ENCODE data around the gene TRIO. TPM values are rescaled to one million over a fixed set of nuclear protein-coding genes. Genes with fewer than 3 reads are reported as not detected.

Gene TRIO
- total RNA-seq, 1 donor from 2014 or later = 163 TPM

- Mint-ChIP-seq H3K27ac (no peak overlapping the region), H3K9me3 (ENCODE audit: low read depth) (peaks cover 5% of the 10 kb centered on the region), H3K27me3 (no peaks in the 10 kb centered on the region), H3K4me1 (ENCODE audit: low read depth) (no peaks in the 10 kb centered on the region), H3K36me3 (ENCODE audit: insufficient read depth) (no peaks in the 10 kb centered on the region), H3K4me3 (ENCODE audit: low read depth) (no peak overlapping the region)
- no peak for TF ChIP-seq CTCF (IDR thresholded peaks at IDR 0.05; ENCODE audit: unreplicated experiment)
- no peak for DNase-seq (ENCODE audit: low spot score, unreplicated experiment)
Measured at GRCh38 chr5:14528115-14528514, 385.0 kb downstream of the TRIO start.

DNA sequence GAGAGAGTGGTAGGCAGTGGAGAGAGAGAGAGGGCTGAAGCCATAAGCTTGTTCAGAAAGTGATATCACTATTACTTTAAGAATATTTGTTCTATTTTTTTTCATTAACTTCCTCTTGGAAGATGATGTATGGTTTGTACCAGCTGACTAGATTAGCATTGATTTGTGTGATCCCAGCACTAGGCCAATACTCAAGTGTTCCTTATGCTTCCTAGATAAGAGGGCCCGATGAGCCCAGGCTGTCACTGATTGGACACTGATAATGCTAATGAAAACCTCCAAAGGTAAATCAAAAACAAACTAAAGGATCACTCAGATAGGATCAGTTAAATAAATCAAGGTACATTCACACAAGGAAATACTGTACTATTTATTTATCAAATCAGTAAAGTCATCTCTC, 385.8 kb downstream of the TRIO start:
- H3K4me3 Mint-ChIP-seq (ENCODE audit: low read depth) = no peak overlapping the region
- H3K27ac Mint-ChIP-seq = no peak overlapping the region
- no peak for TF ChIP-seq CTCF (IDR thresholded peaks at IDR 0.05; ENCODE audit: unreplicated experiment)
- no peaks in the 10 kb centered on the region for H3K4me1 Mint-ChIP-seq (ENCODE audit: low read depth)
- DNase-seq (ENCODE audit: low spot score, unreplicated experiment) = no peak
- H3K27me3 Mint-ChIP-seq = no peaks in the 10 kb centered on the region
- no peaks in the 10 kb centered on the region for H3K36me3 Mint-ChIP-seq (ENCODE audit: insufficient read depth)
- peaks cover 5% of the 10 kb centered on the region for H3K9me3 Mint-ChIP-seq (ENCODE audit: low read depth)

DNA sequence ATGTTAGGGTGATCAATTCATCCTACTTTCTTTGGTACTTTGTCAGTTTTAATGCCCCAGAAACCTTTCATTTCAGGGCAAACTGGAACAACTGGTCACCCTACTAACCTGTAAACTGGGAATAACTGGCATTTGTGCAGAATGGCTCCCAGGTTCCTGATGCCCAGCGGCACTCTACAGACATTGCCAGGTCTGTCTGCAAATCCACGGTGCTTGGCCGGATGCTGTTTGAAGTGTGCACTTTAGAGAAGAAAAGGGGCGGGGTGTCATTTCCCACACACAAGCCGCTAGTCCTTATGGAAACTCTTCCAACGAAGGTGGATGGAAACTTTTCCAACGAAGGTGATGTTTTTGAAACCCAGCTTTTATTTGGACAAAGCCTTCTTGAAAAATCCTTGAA, 388.5 kb downstream of the TRIO start:
- H3K36me3 Mint-ChIP-seq (ENCODE audit: insufficient read depth) = no peaks in the 10 kb centered on the region
- H3K27ac Mint-ChIP-seq = no peak overlapping the region
- no peak for TF ChIP-seq CTCF (IDR thresholded peaks at IDR 0.05; ENCODE audit: unreplicated experiment)
- H3K27me3 Mint-ChIP-seq = no peaks in the 10 kb centered on the region
- DNase-seq (ENCODE audit: low spot score, unreplicated experiment) = no peak
- no peak overlapping the region for H3K4me3 Mint-ChIP-seq (ENCODE audit: low read depth)
- H3K9me3 Mint-ChIP-seq (ENCODE audit: low read depth) = no peaks in the 10 kb centered on the region
- no peaks in the 10 kb centered on the region for H3K4me1 Mint-ChIP-seq (ENCODE audit: low read depth)

GRCh38 chr5:14532180-14532579, 389.0 kb downstream of the TRIO start:
- Mint-ChIP-seq H3K27ac (no peak overlapping the region), H3K36me3 (ENCODE audit: insufficient read depth) (no peaks in the 10 kb centered on the region), H3K4me1 (ENCODE audit: low read depth) (no peaks in the 10 kb centered on the region), H3K4me3 (ENCODE audit: low read depth) (no peak overlapping the region), H3K27me3 (no peaks in the 10 kb centered on the region), H3K9me3 (ENCODE audit: low read depth) (no peaks in the 10 kb centered on the region)
- no peak for DNase-seq (ENCODE audit: low spot score, unreplicated experiment)
- no peak for TF ChIP-seq CTCF (IDR thresholded peaks at IDR 0.05; ENCODE audit: unreplicated experiment)

- no peaks in the 10 kb centered on the region for H3K27me3 Mint-ChIP-seq
- H3K4me1 Mint-ChIP-seq (ENCODE audit: low read depth) = no peaks in the 10 kb centered on the region
- H3K27ac Mint-ChIP-seq = no peak overlapping the region
- no peak for DNase-seq (ENCODE audit: low spot score, unreplicated experiment)
- peaks cover 1% of the 10 kb centered on the region for H3K36me3 Mint-ChIP-seq (ENCODE audit: insufficient read depth)
- H3K4me3 Mint-ChIP-seq (ENCODE audit: low read depth) = no peak overlapping the region
- TF ChIP-seq CTCF (IDR thresholded peaks at IDR 0.05; ENCODE audit: unreplicated experiment) = no peak
- H3K9me3 Mint-ChIP-seq (ENCODE audit: low read depth) = peaks cover 15% of the 10 kb centered on the region
Measured at GRCh38 chr5:14534773-14535172, 391.6 kb downstream of the TRIO start.

Measured in progenitor cell of endocrine pancreas (in vitro differentiated cells).